Skin epidermis (tissue), 12 donors: ENCODE results near the gene NTN5.
"Not testable (repeated sequence)": the region's sequence is repeated elsewhere in the genome, so short reads cannot be mapped to it uniquely, and the experiment has no call there.

Source experiments
- H3K27ac ChIP-seq, 21 experiments: fragments of 200-600 bp; sonication (generic) in 11 of 21; one replicate each; pipeline ENCODE4 v1.5.0; 2020; ENCODE audit warnings: mild to moderate bottlenecking in 3 of 21, inconsistent platforms in 2 of 21, moderate library complexity in 2 of 21
- H3K4me3 ChIP-seq, 7 experiments: fragments of 200-600 bp; sonication (generic) in 2 of 7; one replicate each; pipeline ENCODE4 v1.5.0; 2020; ENCODE audit warnings: inconsistent platforms in 2 of 7, mild to moderate bottlenecking in 2 of 7, moderate library complexity in 1 of 7

The NTN5 gene

DNA sequence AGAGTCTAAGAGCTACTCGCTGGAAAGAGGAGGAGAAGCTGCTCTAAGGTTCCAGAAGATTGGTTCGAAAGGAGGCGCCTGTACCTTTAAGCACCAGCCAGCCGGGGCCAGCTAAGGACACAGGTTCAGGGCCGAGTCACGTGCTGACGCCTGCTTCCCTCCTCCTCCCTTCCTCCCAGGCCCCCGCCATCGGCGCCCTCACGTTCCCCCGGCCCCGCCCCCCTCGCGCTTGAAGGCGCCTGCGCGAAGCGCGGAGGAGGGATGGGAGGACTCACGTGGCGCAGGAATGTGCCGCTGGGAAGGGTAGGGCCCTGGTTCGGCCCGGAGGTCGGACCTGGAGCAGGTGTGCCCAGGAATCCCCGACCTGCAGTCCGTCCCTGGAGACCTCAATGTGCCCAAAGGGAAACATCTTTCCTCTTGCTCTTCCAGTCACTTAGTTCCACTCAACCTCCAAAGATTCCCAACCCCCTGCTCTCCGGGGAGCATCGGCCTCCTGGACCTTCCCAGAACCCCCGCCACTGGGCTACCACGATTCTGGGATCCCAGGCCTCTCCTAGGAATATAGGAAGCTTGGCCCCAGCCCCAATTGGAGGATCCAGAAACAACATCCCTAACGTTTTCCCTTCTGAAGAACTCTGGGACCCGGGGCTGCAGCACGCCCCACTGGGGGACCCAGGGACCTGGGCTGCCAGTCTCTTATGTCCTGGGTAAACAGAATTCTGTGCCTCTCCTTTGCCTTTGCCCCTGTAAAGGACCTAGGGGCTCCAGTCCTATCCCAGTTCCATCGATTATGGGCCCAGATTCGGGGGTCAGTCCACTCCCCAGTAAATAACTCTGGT, 38.2 kb downstream of the NTN5 start:
- Histone ChIP-seq H3K27ac (peak overlapping the region; percentile 48 to 98 (median 95)), H3K4me3 (peak overlapping the region; percentile 54 to 87 (median 71))

GRCh38 chr19:48634036-48634342, 38.8 kb downstream of the NTN5 start:
- Histone ChIP-seq H3K27ac (peak overlapping the region in 20 of 21 experiments; percentile 50 to 98 (median 95)), H3K4me3 (peak overlapping the region in 6 of 7 experiments; percentile 4 to 87 (median 62))

DNA sequence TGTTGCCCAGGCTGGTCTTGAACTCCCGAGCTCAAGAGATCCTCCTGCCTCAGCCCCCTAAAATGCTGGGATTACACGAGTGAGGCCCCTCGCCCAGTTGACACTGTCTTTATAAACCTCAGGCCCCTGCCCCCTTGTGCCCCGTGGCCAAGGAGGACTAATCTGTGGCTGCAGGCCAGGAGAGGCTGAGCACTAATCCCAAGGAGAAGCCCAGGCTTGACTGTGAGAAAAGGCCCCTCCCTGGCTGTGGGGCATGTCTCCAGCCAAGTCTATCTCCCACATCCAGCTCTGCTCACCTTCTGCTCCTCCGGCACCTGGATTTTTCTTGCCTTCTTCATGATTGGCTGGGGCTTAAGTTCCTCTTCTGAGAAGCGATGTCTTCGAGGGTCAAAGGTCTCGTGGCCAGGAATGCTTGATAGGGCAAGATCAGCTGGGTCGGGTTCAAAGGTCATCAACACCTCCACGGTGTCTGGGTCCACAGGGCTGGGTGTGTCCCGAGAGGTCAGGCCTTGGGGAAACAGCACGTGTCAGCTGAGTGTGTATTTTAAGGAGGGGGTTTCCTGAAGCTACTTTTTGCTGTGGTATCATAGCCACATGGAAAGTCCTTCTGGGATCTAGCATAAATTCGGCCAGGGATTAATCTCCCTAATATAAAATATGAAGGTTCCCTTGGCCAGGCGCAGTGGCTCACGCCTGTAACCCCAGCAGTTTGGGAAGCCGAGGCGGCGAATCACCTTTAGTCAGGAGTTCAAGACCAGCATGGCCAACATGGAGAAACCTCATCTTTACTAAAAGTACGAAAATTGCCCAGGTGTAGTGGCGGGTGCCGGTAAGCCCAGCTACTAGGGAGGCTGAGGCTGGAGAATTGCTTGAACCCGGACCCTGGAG, 39.4 kb downstream of the NTN5 start:
- H3K4me3 ChIP-seq = peak overlapping the region in 4 of 7 experiments; percentile 54 to 87 (median 70)

GRCh38 chr19:48632692-48633147, 40.1 kb downstream of the NTN5 start:
- H3K4me3 ChIP-seq = no peak overlapping the region
- peak overlapping the region in 19 of 21 experiments; percentile 16 to 98 (median 95) for H3K27ac ChIP-seq

More for the DNA sequence above, 39.4 kb downstream of the NTN5 start:
- H3K27ac ChIP-seq = peak overlapping the region in 20 of 21 experiments; percentile 50 to 98 (median 95)

DNA sequence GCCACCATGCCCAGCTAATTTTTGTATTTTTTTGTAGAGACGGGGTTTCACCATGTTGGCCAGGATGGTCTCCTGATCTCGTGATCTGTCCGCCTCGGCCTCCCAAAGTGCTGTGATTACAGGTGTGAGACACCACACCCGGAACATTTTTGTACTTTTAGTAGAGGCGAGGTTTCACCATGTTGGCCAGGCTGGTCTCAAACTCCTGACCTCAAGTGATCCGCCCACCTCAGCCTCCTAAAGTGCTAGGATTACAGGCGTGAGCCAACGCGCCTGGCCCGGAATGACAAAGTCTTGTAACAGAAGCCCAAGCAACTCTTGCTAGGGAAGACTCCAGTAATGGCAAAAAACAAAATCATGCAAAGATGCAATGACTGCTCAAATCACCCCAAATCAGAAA, 40.5 kb downstream of the NTN5 start:
- H3K27ac ChIP-seq = peak overlapping the region in 14 of 21 experiments; percentile 16 to 98 (median 94)
- not testable (repeated sequence) for H3K4me3 ChIP-seq

DNA sequence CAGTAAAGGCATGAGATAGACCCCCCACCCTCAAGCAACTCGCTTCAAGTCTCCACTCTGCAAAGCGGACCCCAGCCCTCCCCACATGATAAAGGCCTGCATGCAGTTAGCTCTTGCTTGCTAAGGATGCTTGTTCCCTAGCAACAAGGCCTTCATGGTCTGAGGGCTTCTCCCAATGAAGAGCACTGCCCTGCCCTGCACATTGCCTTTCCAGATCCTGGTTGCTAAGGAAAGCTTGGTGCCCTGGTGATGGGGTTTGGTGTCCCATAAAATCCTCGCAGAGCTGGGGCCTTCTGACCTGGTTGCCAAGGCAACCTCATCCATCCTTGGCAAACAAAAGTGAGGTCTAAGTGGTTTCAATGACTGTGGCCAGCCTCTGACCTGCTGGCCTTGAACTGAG, 41.6 kb downstream of the NTN5 start:
- Histone ChIP-seq H3K27ac (peak overlapping the region in 10 of 21 experiments; percentile 0 to 56 (median 36)), H3K4me3 (no peak overlapping the region)

DNA sequence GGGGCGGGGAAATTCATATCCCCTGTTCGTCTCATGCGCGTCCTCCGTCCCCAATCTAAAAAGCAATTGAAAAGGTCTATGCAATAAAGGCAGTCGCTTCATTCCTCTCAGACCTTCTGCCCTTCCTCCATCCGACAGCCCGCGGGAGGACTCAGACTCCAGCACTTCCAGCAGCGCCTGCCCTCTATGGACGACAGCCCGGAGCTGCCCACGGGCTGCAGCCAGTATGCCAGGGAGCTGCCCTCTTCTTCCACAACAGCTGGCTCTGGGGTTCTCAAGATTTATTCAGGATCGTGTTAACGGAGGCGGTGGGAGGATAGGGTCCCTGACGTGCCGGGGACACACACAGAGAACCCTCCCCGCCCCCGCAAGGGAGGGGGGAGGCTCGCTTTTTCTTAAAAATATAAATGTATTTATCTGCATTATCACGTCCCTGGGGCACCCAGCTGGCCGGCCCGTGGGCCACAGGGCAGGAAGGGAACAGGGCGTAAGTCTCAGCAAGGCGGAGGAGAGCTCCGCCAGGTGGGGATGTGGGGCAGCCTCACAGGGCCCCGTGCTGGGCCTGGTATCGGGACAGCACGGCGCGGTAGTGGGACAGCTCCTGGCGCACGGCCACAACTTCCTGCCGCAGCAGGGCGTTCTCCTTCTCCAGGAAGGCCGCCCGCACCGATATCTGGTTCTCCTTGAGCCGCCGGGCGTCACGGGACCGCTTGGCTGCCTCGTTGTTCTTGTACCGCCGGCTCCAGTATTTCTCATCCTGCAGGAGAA, 42.3 kb downstream of the NTN5 start:
- H3K27ac ChIP-seq = peak overlapping the region in 14 of 21 experiments; percentile 0 to 56 (median 38)
- no peak overlapping the region for H3K4me3 ChIP-seq

- Histone ChIP-seq H3K4me3 (no peak overlapping the region), H3K27ac (peak overlapping the region in 5 of 21 experiments; percentile 19 to 51 (median 34))
These were observed 43.1 kb downstream of the NTN5 start for GRCh38 chr19:48629599-48630295.

- H3K4me3 ChIP-seq = no peak overlapping the region
- no peak overlapping the region for H3K27ac ChIP-seq
These were observed 43.6 kb downstream of the NTN5 start for GRCh38 chr19:48629297-48629598.

- H3K4me3 ChIP-seq = no peak overlapping the region
- peak overlapping the region in 1 of 21 experiments; percentile 26 for H3K27ac ChIP-seq
These were observed 44.1 kb downstream of the NTN5 start for GRCh38 chr19:48628486-48629296.

DNA sequence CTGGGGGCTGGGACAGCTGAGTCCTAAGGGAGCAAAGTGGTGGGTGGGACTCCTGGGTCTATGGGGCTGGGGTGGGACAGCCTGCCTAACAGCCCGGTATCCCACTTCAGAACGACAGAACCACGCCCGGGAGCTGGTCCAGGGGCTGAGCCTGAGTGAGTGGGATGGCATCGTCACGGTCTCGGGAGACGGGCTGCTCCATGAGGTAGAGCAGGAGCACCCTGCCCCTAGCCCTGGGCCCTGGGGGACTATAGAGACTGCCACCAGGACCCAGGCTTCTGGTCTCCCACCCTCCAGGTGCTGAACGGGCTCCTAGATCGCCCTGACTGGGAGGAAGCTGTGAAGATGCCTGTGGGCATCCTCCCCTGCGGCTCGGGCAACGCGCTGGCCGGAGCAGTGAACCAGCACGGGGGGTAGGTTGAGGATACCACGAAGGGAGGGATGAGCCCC, 44.9 kb downstream of the NTN5 start:
- peak overlapping the region in 2 of 21 experiments; percentile 34 to 42 for H3K27ac ChIP-seq
- no peak overlapping the region for H3K4me3 ChIP-seq

DNA sequence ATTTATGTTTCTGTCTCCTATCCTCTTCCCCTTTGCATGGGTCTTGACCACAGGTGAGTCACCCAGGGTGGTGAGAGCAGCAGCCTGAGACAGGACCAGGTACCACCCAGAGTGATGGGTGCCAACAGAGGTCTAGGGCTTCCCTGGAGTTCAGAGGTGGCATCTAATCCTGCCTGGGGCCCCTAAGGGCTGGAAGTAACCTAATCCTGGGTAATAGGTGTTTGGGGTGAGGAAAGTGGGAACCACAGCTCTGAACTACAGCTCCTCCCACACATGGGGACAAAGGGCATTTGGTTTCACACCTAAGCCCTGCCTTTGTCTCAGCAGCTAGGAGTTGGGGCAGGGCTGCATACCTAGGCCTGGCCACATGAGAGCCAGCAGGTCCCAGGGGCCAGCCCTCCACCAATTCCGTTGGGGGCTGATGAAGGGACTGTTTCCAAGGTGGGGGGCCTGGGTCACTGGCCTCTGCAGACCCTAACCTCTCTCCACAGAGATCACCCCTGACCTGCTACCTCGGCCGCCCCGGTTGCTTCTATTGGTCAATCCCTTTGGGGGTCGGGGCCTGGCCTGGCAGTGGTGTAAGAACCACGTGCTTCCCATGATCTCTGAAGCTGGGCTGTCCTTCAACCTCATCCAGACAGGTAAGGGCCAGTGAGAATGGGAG, 45.5 kb downstream of the NTN5 start:
- Histone ChIP-seq H3K27ac (peak overlapping the region in 3 of 21 experiments; percentile 25 to 42 (median 34)), H3K4me3 (no peak overlapping the region)

- H3K27ac ChIP-seq = peak overlapping the region in 2 of 21 experiments; percentile 24 to 30
These were observed 46.9 kb downstream of the NTN5 start for GRCh38 chr19:48625891-48626327.

GRCh38 chr19:48624791-48625723, 47.8 kb downstream of the NTN5 start:
- peak overlapping the region in 11 of 21 experiments; percentile 0 to 83 (median 43) for H3K27ac ChIP-seq
- H3K4me3 ChIP-seq = peak overlapping the region in 3 of 7 experiments; percentile 31 to 42 (median 37)

More at GRCh38 chr19:48625891-48626327, 46.9 kb downstream of the NTN5 start:
- no peak overlapping the region for H3K4me3 ChIP-seq

GRCh38 chr19:48624067-48624594, 48.7 kb downstream of the NTN5 start:
- Histone ChIP-seq H3K4me3 (peak overlapping the region in 5 of 7 experiments; percentile 19 to 42 (median 31)), H3K27ac (peak overlapping the region in 19 of 21 experiments; percentile 4 to 83 (median 69))

- peak overlapping the region in 17 of 21 experiments; percentile 7 to 77 (median 69) for H3K27ac ChIP-seq
- peak overlapping the region in 3 of 7 experiments; percentile 27 to 37 (median 31) for H3K4me3 ChIP-seq
These were observed 49.2 kb downstream of the NTN5 start for GRCh38 chr19:48623556-48624066.
